Measurements from ENCODE around the gene TRMT44.

The TRMT44 gene

GRCh38 chr4:8435656-8436121 lies 4.9 kb upstream of the TRMT44 start:
- DNase-seq, result no peak

- DNase-seq, result no peak
These were observed 3.3 kb upstream of the TRMT44 start for GRCh38 chr4:8437281-8437680.

GRCh38 chr4:8438743-8439142 lies 1.8 kb upstream of the TRMT44 start:
- DNase-seq, result no peak

GRCh38 chr4:8439168-8439567 lies 1.4 kb upstream of the TRMT44 start:
- no peak for DNase-seq

- peak; percentile 53 for DNase-seq
These were observed 574 bp upstream of the TRMT44 start for GRCh38 chr4:8439914-8440491.

- no peak for DNase-seq
These were observed 1.0 kb downstream of the TRMT44 start for GRCh38 chr4:8441499-8442091.

GRCh38 chr4:8442596-8443358 lies 2.2 kb downstream of the TRMT44 start:
- DNase-seq, result no peak

GRCh38 chr4:8443801-8444200 lies 3.2 kb downstream of the TRMT44 start:
- DNase-seq, result no peak

GRCh38 chr4:8446122-8446521 lies 5.5 kb downstream of the TRMT44 start:
- no peak for DNase-seq

GRCh38 chr4:8451440-8452182 lies 11.0 kb downstream of the TRMT44 start:
- DNase-seq, result no peak

- DNase-seq, result no peak
These were observed 13.4 kb downstream of the TRMT44 start for GRCh38 chr4:8453957-8454356.

GRCh38 chr4:8457646-8458252 lies 17.2 kb downstream of the TRMT44 start:
- DNase-seq, result no peak

- DNase-seq, result no peak
These were observed 19.4 kb downstream of the TRMT44 start for GRCh38 chr4:8459867-8460445.

GRCh38 chr4:8461086-8461485 lies 20.5 kb downstream of the TRMT44 start:
- no peak for DNase-seq

- no peak for DNase-seq
These were observed 21.0 kb downstream of the TRMT44 start for GRCh38 chr4:8461616-8462015.

- no peak for DNase-seq
These were observed 23.2 kb downstream of the TRMT44 start for GRCh38 chr4:8463811-8464210.

GRCh38 chr4:8464381-8464780 lies 23.8 kb downstream of the TRMT44 start:
- no peak for DNase-seq

GRCh38 chr4:8465615-8466611 lies 25.3 kb downstream of the TRMT44 start:
- DNase-seq, result no peak

GRCh38 chr4:8467016-8467415 lies 26.4 kb downstream of the TRMT44 start:
- DNase-seq, result no peak

- DNase-seq, result peak; percentile 72
These were observed 28.4 kb downstream of the TRMT44 start for GRCh38 chr4:8468746-8469535.

Data from fibroblast of skin of scalp (primary cell).